HK-2 (cell line): ENCODE results near the gene C1orf35.
"Not testable (repeated sequence)": the region's sequence is repeated elsewhere in the genome, so short reads cannot be mapped to it uniquely, and the experiment has no call there.

Experiments used
- DNase-seq: peaks from one replicate; pipeline ENCODE4 v3.0.0-alpha.2; 2018; ENCODE audit not compliant: unreplicated experiment

C1orf35 gene

DNA sequence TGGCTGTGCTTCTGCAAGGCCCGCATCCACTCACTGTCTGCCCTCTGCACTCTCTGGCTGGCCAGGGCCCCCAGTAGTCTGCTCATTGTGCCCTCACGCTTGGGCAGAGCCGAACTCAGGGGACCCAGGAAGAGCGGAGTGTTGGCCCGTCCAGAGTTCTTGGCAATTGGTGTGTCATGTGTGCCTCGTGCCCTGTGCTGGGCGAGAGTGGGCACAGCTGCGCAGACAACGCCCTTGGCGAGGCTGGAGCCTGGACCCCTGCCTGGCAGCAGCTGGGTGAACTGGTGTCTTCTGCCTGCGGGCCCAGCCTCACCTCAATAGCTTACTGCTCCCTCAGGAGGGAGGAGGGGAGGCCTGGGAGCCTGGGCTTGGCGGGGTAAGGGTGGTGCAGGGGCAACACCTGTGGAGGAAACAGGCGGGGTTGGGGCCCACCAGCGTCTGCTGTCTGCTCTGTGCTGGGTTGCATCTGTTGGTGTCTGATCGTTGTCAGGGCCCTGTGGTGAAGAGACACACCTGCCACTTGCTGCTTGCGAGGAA lies 39.1 kb upstream of the C1orf35 start:
- DNase-seq = no peak

DNA sequence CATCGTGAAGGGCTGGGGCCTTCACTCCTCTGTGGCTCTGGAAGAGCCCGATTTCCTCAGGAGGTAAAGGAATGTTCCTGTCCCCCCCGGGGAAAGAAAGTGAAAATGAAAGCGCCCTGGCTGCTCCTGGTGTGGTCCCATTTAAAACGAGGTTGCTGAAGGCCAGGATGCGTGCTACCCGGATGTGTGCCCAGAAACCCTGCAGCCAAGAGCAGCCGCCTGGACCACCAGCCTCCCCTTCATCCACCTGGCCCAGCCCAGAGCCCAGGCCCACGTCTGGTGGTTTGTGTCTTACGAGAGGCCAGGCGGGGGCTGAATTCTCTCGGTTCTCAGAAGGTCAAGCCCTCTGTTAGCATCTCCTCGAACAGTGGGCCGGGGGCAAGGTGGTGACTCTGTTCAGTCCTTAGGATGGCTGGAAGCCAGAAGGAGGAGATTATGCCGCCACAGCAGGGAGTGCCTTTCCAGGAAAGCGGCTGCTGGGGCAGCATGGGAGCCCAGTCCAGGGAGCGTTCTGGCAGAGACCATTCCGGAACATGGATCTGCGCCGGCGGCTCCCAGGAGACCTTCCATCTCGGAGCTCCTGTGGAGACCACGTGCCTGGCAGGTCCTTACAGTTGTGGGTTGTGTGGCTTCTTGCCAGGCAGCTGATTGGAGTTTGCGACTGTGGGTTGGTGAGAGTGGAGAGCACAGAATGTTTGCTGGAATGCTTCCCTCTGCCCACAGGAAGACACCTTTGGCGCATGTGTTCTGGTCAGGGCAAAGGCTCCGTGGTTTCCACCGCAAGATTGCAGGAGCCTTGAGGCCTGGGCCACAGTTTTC lies 38.3 kb upstream of the C1orf35 start:
- DNase-seq = peak; percentile 89

DNA sequence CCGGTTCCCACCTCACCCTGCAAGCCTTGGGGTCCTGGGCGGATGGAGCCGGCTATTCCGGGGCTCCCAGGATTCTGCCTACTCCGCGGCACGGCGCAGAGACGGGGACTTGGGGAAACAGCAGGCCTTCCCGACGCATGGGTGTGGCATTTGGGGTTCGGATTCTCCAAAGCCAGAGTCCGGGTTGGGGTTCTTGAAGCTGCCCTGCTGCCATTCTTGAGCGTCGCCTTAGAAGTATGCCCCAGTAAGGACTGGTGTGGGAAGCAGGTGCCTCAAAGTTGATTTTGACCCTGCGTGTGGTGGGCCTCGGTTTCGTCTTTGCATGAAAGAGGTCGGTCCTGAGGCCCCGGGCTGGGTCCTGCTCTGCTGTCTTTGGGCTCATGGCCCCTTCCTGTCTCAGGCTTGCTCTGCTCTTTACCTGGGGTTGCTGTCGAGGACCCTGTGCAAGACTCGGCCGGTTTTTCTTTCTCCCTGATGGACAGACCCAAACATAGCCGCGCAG lies 37.6 kb upstream of the C1orf35 start:
- DNase-seq = peak; percentile 41

DNA sequence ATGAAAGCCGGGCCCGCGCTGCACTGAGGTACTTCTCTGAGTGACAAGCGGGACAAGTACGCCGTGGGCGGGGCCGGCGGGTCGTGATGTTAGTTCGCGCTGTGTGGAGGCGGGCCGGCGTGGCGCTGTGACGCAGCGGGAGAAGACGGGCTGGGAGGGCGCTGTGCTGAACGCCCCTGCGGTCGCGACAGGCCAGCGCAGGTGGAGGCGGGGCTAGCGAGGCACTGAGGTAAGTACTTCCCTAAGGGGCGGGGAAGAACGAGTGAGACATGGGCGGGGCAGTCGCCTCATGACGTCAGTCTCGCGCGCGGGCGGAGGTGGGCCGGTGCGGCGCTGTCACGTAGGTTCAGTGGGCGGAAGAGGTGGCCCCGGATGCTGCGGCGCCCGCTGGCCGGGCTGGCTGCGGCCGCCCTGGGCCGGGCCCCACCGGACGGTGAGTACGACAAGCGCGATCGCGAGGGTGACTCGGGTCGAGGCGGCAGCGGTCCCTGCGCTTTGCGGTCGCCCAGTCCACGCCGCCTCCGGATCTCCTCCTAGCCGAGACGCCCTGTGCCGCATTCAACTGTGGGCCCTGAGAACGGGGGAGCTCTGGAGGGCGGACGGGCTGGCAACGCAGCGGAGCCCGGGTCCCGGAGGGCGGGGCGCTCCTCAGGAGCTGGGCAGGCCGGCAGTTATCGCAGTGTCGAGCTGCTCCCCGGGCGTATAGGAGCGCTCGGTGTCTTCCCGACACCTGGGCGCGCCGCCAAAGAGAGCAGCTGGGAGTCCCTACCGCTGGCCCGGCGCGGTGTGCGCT lies 37.0 kb upstream of the C1orf35 start, which contains the start of gene GUK1:
GUK1 (plus strand) TSS at position 349 of the 793 bp plus-strand sequence; CDS start at position 373, 24 bp downstream.
- peak; percentile 100 for DNase-seq

DNA sequence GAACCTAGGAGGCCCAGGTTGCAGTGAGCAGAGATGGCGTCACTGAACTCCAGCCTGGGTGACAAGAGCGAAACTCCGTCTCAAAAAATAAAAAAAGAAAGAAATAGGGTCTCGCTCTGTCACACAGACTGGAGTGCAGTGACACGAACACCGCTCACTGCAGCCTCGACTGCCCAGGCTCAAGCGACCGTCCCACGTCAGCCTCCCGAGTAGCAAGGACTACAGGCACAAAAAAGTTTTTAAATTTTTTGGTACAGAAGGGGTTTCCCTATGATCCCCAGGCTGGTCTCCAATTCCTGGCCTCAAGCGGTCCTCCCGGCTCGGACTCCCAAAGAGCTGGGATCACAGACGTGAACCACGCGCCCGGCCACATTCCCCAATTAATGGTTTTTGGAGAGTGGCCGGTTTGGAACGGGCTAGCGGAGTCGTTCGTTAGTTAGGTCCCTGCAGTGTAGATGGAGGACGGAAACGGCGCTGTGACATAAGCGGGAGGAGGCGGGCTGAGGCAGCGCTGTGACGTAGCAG lies 36.3 kb upstream of the C1orf35 start:
- DNase-seq = no peak

DNA sequence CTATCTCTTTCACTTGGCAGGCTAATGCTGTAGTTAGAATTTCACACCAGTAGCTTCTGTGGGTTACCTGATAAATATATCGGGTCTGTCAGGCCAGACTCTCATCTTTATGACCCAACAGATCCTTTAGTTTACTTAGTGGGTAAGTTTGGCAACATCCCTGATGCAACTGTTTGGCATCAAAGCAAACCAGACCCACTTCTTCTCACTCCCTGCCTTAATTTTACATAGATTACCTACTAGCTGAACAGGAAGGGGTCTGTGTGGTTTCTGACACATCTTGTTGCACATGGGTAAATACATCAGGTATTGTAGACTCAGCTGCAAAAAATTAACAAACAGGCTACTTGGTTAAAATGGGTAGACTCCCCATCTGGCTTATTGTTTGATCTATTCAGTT lies 33.8 kb upstream of the C1orf35 start:
- no peak for DNase-seq

DNA sequence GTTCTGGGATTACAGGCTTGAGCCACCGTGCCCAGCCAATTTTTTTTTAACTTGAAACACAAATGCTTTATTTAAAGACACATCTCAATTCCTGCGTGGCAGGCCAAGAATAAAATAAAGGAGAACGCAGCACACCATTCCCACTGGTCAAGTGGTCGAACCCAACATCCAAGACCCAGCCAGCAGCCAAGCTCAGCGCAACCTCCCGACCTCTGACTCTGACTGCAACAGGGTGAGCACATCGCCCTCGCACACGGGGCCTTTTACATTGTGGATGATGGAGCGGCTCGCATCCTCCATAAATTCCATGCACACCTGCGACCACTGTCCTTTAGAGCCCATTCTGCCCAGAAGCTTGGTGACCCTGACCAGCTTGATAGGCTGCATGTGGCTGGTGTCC lies 31.5 kb upstream of the C1orf35 start:
- no peak for DNase-seq

DNA sequence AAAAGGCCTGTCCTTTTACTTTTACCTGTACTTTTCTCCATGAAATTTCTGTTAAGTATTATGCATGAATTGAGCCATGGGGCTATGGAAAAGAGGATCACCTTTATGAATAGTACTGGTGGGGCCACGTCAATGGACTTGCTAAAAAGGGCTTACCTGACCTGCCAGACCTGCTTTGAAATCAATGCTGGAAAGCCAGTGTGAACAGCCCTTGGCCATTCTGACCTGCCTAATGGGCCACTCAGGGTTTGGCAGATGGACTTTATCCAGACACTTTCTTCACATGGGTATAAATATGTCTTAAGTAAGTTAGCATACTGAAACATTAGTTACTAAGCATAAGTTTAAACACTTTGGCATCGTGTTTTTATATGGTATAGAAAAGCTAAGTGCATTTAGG lies 28.6 kb upstream of the C1orf35 start:
- no peak for DNase-seq

DNA sequence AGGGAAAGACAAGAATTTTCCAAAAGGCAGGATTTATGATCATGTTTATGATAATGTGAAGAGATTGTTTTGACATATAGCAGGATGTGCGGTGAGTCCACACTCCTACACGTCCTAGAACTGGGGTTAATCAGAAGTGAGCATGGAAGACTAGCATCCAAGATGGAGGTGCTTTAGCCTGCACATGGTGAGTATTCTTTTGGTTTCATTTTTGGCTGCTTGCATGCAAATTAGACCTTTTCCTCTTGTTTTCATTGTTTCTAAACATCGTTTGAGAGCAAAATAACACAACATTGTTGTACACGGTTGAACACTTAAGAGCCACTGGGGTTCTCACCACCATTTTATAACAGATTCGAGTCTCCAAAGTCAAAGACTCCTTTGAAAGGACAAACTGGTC lies 22.1 kb upstream of the C1orf35 start:
- DNase-seq = no peak

DNA sequence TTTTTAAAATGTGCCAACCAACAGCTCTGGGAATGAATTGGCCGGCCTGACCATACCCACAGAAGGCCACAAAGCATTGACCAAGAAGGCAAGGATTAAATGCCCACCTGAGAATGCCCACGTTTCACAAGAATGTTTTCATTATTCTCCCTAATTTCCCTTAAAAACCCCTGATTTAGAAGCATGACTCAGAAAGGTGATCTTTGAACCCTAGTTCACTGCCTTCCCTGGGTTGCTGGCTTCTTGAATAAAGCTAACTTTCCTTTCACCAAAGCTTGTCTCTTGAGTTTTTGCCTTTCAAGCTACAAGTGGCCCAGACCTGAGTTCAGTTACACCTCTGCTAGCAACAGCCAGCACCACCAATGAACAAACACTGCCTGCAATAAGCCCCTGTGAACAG lies 20.4 kb upstream of the C1orf35 start:
- DNase-seq = no peak

DNA sequence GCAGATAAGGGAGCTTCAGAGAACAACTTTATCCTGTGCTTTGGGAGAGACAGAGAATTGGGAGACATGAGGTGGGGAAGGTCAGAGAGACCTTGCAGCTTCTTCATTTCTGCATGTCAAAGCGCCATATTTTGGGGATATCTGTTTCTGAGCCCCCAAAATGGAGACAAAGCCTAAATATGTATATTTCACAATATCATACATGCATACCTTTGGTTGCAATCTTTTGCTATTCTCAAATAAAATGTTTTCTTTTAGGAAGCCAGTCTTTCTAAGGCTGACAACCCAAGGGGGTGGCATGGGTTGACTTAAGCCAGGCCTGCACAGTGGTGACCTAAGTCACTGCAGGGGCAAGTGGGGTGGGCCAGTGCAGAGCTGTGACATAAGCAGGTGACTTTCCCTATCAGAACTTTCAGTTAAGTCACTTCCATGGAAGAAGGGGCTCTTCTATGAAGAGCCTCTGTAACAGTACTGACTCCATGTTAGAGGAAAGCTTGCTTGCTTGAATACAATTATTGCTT lies 19.9 kb upstream of the C1orf35 start:
- no peak for DNase-seq

DNA sequence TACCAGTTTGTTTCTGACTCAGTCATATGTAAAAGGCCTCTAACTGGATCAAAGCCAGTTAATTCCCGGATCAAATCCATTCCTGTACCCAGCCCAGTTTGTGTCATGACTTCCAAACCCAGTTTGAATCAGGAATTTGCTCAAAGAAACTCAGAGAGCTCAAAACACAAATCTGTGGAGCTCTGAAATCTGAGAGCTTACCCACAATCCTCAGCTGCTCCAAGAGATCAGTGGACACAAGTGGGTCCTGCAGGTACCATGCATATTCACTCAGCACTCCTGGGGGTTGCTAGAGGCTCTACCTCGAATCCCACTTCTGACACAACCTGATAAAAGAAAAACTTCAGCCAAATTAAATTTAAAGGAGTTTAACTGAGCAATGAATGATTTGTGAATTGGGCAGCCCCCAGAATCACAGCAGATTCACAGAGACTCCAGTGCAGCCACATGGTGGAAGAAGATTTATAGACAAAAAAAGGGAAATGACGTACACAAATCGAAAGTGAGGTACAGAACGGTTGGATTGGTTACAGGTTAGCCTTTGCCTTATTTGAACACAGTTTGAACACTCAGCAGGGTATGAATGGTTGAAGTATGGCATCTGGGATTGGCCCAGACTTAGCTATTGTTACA lies 17.8 kb upstream of the C1orf35 start:
- no peak for DNase-seq

DNA sequence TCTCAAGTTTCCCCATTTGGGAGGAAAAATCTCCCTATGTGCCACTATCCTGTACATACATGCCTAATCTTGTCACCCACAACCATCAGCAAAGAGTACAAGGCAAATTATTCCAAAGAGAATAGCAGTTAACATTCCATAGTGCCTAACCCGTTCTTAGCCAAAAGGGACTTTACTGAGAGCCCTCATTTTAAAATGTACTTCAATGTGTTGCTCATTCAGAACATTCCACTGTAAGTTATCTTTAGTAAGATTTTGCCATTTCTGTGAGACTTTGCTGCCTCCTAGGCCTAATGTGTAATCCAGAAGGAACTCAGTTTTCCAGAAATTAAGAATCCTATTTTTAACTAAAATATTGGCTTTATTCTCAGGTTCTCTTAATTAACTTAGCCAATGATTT lies 17.2 kb upstream of the C1orf35 start:
- no peak for DNase-seq

DNA sequence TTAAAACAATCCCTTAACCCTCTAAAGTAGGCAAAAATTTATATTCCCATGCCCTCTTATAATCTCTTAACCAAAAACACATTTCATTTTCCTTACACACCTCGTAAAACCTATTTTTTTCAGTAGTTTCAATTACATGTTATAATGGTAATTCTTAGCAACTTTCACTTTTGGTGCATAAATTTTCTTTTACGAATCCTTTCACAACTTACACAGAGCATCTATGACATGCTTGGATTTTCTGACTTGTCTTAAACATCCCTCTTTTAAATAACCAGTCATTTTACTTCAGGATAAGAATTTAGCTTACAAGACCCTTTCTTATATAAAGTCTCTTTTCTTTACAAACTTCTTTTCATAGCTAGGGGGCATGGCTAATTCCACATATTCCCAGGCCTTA lies 14.9 kb upstream of the C1orf35 start:
- no peak for DNase-seq

DNA sequence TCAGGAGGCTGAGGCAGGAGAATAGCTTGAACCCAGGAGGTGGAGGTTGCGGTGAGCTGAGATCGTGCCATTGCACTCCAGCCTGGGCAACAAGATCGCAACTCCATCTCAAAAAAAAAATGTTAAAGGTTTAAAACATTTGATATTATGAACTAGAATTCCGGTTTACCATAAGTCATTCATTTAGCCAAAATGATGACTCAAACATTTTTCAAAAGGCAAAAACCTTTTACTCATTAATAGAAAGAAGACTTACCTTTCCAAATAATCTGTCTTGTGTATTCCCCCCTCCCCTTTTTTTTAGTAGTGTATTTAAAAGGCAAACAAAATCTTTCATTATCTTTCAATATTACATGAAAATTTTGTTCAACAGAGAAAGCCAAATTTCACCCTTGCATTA lies 14.2 kb upstream of the C1orf35 start:
- no peak for DNase-seq

DNA sequence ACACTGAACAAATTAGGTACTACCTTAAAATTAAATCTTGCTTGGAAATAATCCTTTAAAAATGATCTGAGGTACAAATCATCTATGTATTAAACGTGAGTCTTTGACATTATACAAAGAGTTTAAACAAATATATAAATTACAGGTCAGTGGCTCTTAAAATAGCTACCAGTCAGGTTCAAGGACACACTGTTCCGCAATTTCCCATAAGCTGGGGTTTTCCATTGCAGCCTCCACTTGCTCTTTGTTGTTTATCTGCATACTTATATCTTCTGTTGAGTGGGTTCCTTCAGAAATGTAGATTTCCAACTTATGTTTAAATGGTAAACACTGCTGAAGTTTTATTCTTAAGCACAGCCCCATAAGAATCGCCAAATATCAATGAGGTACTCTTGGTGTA lies 11.7 kb upstream of the C1orf35 start:
- no peak for DNase-seq

DNA sequence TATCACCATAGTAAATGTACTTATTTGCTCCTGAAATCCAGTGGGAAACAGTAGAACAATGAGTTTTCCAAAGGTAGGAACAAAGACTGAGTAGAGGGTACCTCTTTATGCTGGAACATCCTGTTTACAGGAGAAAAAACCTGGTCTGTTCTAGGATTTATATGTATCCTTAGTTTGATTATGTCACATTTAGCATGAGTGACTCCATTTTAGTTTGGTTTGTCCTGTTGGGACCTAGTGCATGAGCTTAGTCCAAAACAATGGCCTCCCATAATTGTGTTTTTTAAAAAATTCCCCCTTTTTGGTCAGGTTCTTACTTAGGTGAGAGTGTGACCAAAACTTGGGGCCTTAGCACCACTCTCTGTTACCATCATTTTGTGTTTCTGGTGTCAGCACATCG lies 9.5 kb upstream of the C1orf35 start:
- DNase-seq = no peak

DNA sequence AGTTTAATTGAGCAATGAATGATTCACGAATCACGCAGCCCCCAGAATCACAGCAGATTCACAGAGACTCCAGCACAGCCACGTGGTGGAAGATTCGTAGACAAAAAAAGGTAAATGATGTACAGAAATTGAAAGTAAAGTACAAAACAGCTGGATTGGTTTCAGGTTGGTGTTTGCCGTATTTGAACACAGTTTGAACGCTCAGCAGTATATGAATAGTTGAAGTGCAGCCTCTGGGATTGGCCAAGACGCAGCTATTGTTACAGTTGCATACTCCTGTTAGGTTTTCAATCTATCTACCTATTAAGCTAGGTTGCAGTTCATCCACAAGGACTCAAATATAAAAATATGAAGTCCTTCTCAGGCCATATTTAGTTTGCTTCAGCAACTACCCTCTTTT lies 9.0 kb upstream of the C1orf35 start:
- DNase-seq = no peak

DNA sequence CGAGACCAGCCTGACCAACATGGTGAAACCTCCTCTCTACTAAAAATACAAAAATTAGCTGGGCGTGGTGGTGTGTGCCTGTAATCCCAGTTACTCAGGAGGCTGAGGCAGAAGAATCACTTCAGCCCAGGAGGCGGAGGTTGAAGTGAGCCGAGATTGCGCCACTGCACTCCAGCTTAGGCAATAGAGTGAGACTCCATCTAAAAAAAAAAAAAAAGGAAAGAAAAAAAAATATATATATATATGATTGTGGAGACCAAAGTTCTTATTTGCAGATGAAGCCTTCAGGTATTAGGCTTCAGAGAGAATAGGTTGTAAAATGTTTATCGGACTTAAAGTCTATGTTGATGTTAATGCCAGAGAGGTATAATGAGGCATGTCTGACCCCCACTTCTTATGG lies 8.2 kb upstream of the C1orf35 start:
- not testable (repeated sequence) for DNase-seq

DNA sequence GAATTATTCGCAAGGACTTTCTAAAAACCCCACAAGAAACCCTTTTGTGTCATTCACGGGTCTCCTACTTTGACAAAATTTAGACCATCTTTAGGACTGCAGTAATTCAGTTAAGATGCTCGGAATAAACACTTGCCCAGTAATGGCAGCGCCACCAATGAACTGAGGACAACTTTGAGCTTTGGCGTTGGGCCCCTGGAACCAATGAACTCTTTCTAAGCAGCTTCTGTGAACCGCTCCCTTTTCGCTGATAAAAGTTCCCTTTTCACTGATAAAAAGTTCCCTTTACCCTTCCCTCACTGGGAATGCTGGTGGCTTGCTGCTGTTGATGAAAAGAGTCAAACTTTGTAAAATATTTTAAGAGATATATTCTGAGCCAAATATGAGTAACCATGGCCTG lies 7.4 kb upstream of the C1orf35 start:
- DNase-seq = no peak

DNA sequence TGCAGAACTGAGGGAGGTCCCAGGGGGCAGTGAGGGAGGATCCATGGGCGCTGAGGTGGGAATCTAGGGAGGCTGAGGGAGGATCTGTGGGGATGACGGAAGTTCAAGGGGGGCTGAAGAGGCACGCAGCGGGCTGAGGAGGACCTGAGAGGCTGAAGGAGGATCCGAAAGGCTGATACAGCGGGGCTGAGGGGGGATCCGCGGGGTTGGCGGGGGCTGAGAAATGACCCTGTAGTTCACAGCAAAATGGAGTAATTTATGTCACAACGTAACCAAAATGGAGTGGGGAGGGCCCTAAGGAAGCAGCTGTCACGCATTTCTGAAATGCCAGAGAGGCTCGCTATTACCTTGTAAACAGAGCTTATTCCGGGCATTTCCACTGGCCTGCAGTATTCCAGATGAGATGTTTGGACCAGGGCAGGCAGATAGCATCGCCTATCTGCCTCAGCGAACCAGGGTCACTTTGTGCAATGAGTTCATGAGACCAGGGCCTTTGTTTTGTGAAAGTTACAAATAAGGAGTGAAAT lies 6.9 kb upstream of the C1orf35 start:
- no peak for DNase-seq
